K562 (cell line): ENCODE results near the gene TTLL10. TPM values are rescaled to one million over a fixed set of nuclear protein-coding genes. Genes with fewer than 3 reads are reported as not detected.

ENCODE experiments used
- BCLAF1 ChIP-seq, 2 experiments: fragments of 450-650 bp in 1 of 2; IDR thresholded peaks; 2 replicates each; pipeline ENCODE4 v1.6.1; 2011 to 2017; ENCODE audit warnings: low read depth in 2 of 2, antibody characterized with exemption in 1 of 2, borderline replicate concordance in 1 of 2, low read length in 1 of 2, mild to moderate bottlenecking in 1 of 2, mixed read lengths in 1 of 2; ENCODE audit not compliant: control insufficient read depth in 1 of 2
- ETV5 ChIP-seq: sonication (generic); formaldehyde crosslinking; IDR thresholded peaks from 2 replicates; pipeline ENCODE4 v1.4.0; 2020; ENCODE audit warnings: low read depth, mild to moderate bottlenecking, missing genetic modification reagents
- NCOA2 ChIP-seq, 2 experiments: fragments of 450-650 bp; IDR thresholded peaks; 2 replicates each; pipeline ENCODE4 v1.6.1; 2018; ENCODE audit warnings: mild to moderate bottlenecking in 2 of 2, moderate library complexity in 1 of 2; ENCODE audit not compliant: partially characterized antibody in 2 of 2
- RERE ChIP-seq: sonication (generic); formaldehyde crosslinking; IDR thresholded peaks from 2 replicates; pipeline ENCODE4 v1.8.0; 2023; ENCODE audit warnings: missing genetic modification reagents, mild to moderate bottlenecking, borderline replicate concordance
- ZBTB9 ChIP-seq: fragments of 450-650 bp; formaldehyde crosslinking; IDR thresholded peaks from 2 replicates; pipeline ENCODE4 v1.4.0; 2020; ENCODE audit warnings: mild to moderate bottlenecking, moderate library complexity
- polyA plus RNA-seq, 8 experiments: library from polyadenylated mRNA; depleted of rRNA in 4 of 8; stranded (reverse) in 5 of 8; unstranded in 3 of 8; fragments of >200 nt; fragmentation: Nextera tagmentation in 2 of 8; fragmentation: Illumina TruSeq in 1 of 8; extraction: Ambion mirVana in 2 of 8; extraction: Trizol in 1 of 8; gene quantifications; 2 replicates each; pipeline versions ENCODE4 v1.2.1 to v1.2.3, GENCODE V29; 2011 to 2014; ENCODE audit warnings: inconsistent platforms in 1 of 8, missing spikeins in 1 of 8
- total RNA-seq, 7 experiments: library from RNA; depleted of rRNA in 6 of 7; stranded (reverse); fragments of >200 nt in 6 of 7; fragmentation: Illumina TruSeq in 2 of 7; extraction: Trizol in 2 of 7; gene quantifications; 2 replicates each; pipeline versions ENCODE4 v1.2.1 to v1.2.3, GENCODE V29; 2011 to 2021; ENCODE audit warnings: low replicate concordance in 1 of 7

Gene TTLL10
- total and polyA plus RNA-seq, 9 of the 15 experiments (the other 6 are each of a cell fraction or from before 2014, with no cell fraction given) = not detected

- peak; percentile 97 for TF ChIP-seq ZBTB9 (CRISPR knock-in tag)
- no peak for TF ChIP-seq NCOA2 (IDR thresholded peaks at IDR 0.05; ENCODE audit: partially characterized antibody in 2 of 2)
- TF ChIP-seq BCLAF1 (IDR thresholded peaks at IDR 0.05; ENCODE audit: borderline replicate concordance in 1 of 2, control insufficient read depth in 1 of 2, low read depth in 2 of 2, low read length in 1 of 2) = 0 out of 4 replicates have a peak, but pooled peaks of 1 of the 2 experiments have one; percentile 46
- TF ChIP-seq ETV5 (CRISPR knock-in tag) = no peak
- TF ChIP-seq RERE (CRISPR knock-in tag) = 0 out of 2 replicates have a peak, but pooled peaks have one; percentile 31
These were observed 55.1 kb downstream of the TTLL10 start (continued) for GRCh38 chr1:1228596-1229321.
